GM21381 (cell line): ENCODE results near the gene DENND2A.
A peak's percentile ranks its signal among the peaks of the same experiment; 100 is the strongest.
"Not testable (repeated sequence)": the region's sequence is repeated elsewhere in the genome, so short reads cannot be mapped to it uniquely, and the experiment has no call there.

Source experiments
- ATAC-seq: cut with Tn5 transposase; IDR thresholded peaks from one replicate; pipeline ENCODE4 v1.9.1; 2021; ENCODE audit warnings: mild to moderate bottlenecking, moderate library complexity; ENCODE audit not compliant: unreplicated experiment

Gene DENND2A

GRCh38 chr7:140594131-140594691 is 46.4 kb downstream of the DENND2A start:
- no peak for ATAC-seq

- peak; percentile 78 for ATAC-seq
Observed at GRCh38 chr7:140593672-140593982, 47.0 kb downstream of the DENND2A start.

GRCh38 chr7:140592964-140593671 is 47.5 kb downstream of the DENND2A start:
- peak; percentile 54 for ATAC-seq

- no peak for ATAC-seq
Observed at GRCh38 chr7:140591180-140591902, 49.3 kb downstream of the DENND2A start.

GRCh38 chr7:140587243-140587642 is 53.4 kb downstream of the DENND2A start:
- no peak for ATAC-seq

- ATAC-seq: no peak
Observed at GRCh38 chr7:140586516-140586915, 54.1 kb downstream of the DENND2A start.

- ATAC-seq: no peak
Observed at GRCh38 chr7:140585333-140585732, 55.3 kb downstream of the DENND2A start.

GRCh38 chr7:140584195-140584851 is 56.3 kb downstream of the DENND2A start:
- ATAC-seq: no peak

GRCh38 chr7:140581411-140581810 is 59.2 kb downstream of the DENND2A start:
- ATAC-seq: no peak

GRCh38 chr7:140577651-140578050 is 63.0 kb downstream of the DENND2A start:
- no peak for ATAC-seq

GRCh38 chr7:140576589-140576988 is 64.0 kb downstream of the DENND2A start:
- no peak for ATAC-seq

- no peak for ATAC-seq
Observed at GRCh38 chr7:140571538-140572122, 69.0 kb downstream of the DENND2A start.

GRCh38 chr7:140570120-140570519 is 70.5 kb downstream of the DENND2A start:
- no peak for ATAC-seq

- no peak for ATAC-seq
Observed at GRCh38 chr7:140568021-140568813, 72.4 kb downstream of the DENND2A start.

- not testable (repeated sequence) for ATAC-seq
Observed at GRCh38 chr7:140566186-140566585, 74.4 kb downstream of the DENND2A start.

GRCh38 chr7:140565761-140566160 is 74.9 kb downstream of the DENND2A start:
- ATAC-seq: not testable (repeated sequence)

GRCh38 chr7:140564643-140565042 is 76.0 kb downstream of the DENND2A start:
- ATAC-seq: no peak

- no peak for ATAC-seq
Observed at GRCh38 chr7:140562926-140563481, 77.6 kb downstream of the DENND2A start.

- ATAC-seq: no peak
Observed at GRCh38 chr7:140559410-140559809, 81.2 kb downstream of the DENND2A start.

GRCh38 chr7:140557809-140558518 is 82.6 kb downstream of the DENND2A start:
- ATAC-seq: no peak
